Airway epithelial cell (primary cell): Measurements from ENCODE around the gene LPIN3. TPM values are rescaled to one million over a fixed set of nuclear protein-coding genes. Genes with fewer than 3 reads are reported as not detected.

Experiments used
- total RNA-seq: library from RNA; depleted of rRNA; stranded (reverse); fragments of >200 nt; gene quantifications from 2 replicates; pipeline ENCODE4 v1.2.3, GENCODE V29; 2015

The LPIN3 gene, protein sequence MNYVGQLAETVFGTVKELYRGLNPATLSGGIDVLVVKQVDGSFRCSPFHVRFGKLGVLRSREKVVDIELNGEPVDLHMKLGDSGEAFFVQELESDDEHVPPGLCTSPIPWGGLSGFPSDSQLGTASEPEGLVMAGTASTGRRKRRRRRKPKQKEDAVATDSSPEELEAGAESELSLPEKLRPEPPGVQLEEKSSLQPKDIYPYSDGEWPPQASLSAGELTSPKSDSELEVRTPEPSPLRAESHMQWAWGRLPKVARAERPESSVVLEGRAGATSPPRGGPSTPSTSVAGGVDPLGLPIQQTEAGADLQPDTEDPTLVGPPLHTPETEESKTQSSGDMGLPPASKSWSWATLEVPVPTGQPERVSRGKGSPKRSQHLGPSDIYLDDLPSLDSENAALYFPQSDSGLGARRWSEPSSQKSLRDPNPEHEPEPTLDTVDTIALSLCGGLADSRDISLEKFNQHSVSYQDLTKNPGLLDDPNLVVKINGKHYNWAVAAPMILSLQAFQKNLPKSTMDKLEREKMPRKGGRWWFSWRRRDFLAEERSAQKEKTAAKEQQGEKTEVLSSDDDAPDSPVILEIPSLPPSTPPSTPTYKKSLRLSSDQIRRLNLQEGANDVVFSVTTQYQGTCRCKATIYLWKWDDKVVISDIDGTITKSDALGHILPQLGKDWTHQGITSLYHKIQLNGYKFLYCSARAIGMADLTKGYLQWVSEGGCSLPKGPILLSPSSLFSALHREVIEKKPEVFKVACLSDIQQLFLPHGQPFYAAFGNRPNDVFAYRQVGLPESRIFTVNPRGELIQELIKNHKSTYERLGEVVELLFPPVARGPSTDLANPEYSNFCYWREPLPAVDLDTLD
- 6.2 and 11.7 TPM in 2 replicates for total RNA-seq

DNA sequence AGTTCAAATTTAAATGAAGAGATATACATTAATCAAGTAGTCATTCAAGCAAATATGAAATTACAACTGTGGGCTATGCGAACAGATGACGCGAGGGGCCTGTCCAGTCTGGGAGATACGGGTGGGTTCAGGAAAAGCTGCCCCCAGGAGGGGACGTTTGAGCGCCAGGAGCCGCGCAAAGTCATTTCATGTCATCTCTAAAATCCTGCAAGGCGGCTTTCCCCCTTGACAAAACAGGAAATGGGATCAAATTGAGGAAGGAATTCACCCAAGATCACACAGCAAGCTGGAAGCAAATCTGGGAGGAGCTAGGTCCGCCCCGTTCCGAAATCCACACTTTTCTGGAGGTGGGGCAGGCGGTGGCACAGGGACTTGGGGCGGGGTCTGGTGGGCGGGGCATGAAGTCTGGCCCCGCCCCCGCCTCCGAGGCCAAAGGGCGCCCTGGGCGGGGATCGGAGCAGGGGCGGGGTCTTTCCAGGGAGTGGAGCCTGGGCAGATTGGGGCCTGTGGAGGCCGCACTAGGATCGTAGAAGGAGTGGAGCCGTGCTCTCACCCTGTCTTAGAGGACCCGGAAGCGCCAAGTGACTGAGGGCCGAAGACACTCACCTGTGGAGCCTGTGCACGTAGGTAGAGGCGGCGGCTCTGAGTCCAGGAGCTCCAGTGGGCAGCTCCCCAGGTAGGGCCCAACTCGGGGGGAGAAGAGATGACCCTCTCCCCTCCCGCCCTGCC, at the start of gene LPIN3:
TSS of gene LPIN3 (plus strand) at position 495 of the 729 bp plus-strand sequence. CDS start 4,983 bp downstream, outside the sequence.

DNA sequence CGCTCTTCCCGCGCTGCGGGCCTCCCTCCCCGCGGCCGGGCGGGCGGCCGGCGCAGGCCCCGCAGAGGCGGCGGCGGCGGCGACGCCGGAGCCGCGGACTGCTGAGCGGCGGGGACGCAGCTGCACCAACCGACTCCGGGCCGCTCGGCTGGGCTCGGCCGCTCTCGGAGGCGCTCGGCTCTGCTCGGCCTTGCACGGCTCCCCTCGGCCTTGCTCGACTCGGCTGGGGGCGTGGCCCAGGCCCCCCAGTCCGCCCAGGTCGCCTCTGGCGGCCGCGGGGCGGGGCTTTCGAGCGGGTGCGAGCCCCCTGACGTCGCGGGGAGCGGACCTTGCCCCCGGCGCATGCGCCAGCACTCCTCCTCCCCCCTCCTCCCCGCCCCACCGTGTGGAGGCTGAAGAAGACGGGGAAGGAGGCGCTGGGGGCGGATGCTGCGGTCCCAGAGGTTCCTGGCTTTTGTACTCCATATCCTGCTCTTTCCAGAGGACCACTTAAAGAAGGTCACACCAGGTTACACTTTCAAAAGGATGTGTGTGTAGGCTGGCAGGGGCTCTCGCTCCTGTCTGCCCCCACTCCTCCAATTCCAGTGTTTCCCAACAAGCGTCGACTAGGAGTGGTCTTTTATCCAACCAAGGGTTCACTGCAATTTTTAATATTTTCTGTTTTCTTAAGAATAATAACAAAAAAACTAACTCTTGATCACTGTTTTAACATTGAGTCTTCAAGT, 22.9 kb upstream of the LPIN3 start, which contains the start of gene ZHX3:
TSS of gene ZHX3 (minus strand) at position 186 of the 725 bp plus-strand sequence. CDS start 112,815 bp downstream, outside the sequence.

DNA sequence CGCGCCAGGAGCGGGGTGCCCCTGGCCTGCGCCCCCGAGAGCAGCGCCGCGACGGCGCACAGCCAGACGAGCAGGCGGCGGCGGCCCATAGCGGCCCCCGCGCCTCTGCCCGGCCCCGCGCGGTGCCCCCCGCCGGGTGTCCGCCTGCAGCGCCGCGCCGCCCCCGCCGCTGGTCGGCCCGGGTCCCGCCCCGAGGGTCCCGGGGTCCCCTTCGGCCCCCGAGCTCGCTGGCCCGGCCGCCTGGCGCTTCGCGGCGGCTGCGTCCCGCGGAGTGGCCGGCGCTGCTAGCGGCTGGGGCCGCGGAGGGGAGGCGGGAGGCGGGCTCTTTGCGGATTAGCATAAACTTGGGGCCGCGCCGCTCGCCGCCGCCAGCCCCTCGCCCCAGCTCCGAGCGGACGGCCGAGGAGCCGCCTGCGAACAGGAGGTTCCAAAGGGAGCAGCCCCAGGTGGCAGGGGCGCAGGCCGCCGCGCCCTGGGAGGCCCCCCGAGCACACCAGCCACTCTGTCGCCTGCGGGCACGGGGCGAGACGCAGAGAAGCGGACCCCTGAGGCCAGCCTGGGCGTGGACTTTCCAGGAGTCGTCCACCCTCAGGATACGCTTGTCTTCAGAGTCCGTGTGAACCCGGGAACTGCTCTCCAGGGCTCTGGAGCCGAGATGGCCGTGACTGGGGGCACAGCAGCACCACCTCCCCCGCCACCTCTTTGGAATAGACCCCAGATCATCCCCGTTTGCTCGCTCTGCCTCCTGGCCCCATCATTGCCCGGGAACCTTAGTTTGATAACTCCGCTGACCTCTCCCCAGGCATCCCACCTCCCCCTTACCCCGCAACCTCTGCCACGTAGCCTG, 26.1 kb downstream of the LPIN3 start, which contains the start of gene EMILIN3:
TSS of gene EMILIN3 (minus strand) at position 273 of the 847 bp plus-strand sequence. CDS start at position 89, 184 bp downstream.

Other genes with a start within 250 kb of the LPIN3 start
- 48.5 and 62.0 TPM in 2 replicates for gene PLCG1, start 203.3 kb upstream of the LPIN3 start, total RNA-seq
- 6.7 and 13.5 TPM in 2 replicates for gene ZHX3, start 23.1 kb upstream of the LPIN3 start, total RNA-seq
- under 0.01 TPM in 1 of 2 replicates, not detected in the other for gene EMILIN3, start 26.0 kb downstream of the LPIN3 start, total RNA-seq